Heart right ventricle (tissue), 16 donors: ENCODE data around the gene DGKQ. TPM values are rescaled to one million over a fixed set of nuclear protein-coding genes. Genes with fewer than 3 reads are reported as not detected.

ENCODE experiments used
- ATAC-seq, 8 donors: fragments of 200-7000 bp; cut with Tn5 transposase; one replicate each; pipeline ENCODE4 v1.9.1; 2020; ENCODE audit warnings: mild to moderate bottlenecking in 8 of 8, moderate library complexity in 8 of 8, moderate number of reproducible peaks in 1 of 8
- DNase-seq, 2 donors: peaks; one replicate each; pipeline ENCODE4 v3.0.0-alpha.2; 2020
- H3K27ac ChIP-seq, 10 donors: fragments of 200-600 bp; sonication (generic) in 2 of 10; one replicate each; pipeline versions ENCODE4 v1.5.0 to v1.8.0; 2020 to 2022; ENCODE audit warnings: mild to moderate bottlenecking in 3 of 10
- H3K27me3 ChIP-seq, 7 donors: fragments of 200-600 bp; one replicate each; pipeline ENCODE4 v1.8.0; 2021 to 2022; ENCODE audit warnings: mild to moderate bottlenecking in 2 of 7
- H3K36me3 ChIP-seq, 9 donors: fragments of 200-600 bp; sonication (generic) in 1 of 9; one replicate each; pipeline versions ENCODE4 v1.5.0 to v1.8.0; 2020 to 2022; ENCODE audit warnings: mild to moderate bottlenecking in 2 of 9
- H3K4me1 ChIP-seq, 9 donors: fragments of 200-600 bp; sonication (generic) in 1 of 9; one replicate each; pipeline versions ENCODE4 v1.5.0 to v1.8.0; 2020 to 2022; ENCODE audit warnings: mild to moderate bottlenecking in 4 of 9
- H3K4me3 ChIP-seq, 10 donors: fragments of 200-600 bp; sonication (generic) in 2 of 10; one replicate each; pipeline versions ENCODE4 v1.5.0 to v1.8.0; 2020 to 2022; ENCODE audit warnings: mild to moderate bottlenecking in 7 of 10, moderate library complexity in 2 of 10
- H3K9me3 ChIP-seq, 11 donors: fragments of 200-600 bp in 10 of 11; sonication (generic) in 2 of 11; one replicate each; pipeline versions ENCODE4 v1.5.0 to v1.8.0; 2013 to 2022; ENCODE audit warnings: mild to moderate bottlenecking in 2 of 11, control low read depth in 1 of 11, moderate library complexity in 1 of 11
- WGBS, 2 donors: extraction: QIAGEN DNeasy Blood & Tissue Kit; methylation state at CpG; one replicate each; pipeline ENCODE4 v1.1.7; 2013; ENCODE audit warnings: inconsistent platforms in 1 of 2; 5-methylcytosine and 5-hydroxymethylcytosine counted together
- intact Hi-C, 10 donors: fragments of 100-400 bp; cut with DNase I; formaldehyde crosslinking; loops; one replicate each; pipeline versions ENCODE4 v1.11.1 to v1.14.2; 2022
- polyA plus RNA-seq, 2 donors: library from polyadenylated mRNA; stranded (reverse); fragments of 200-250 nt; gene quantifications; one replicate each; pipeline ENCODE4 v1.2.3, GENCODE V29; 2013
- total RNA-seq, 10 donors: library from RNA; stranded (reverse); fragmentation: NEBNext Ultra II Directional in 3 of 10; extraction: Animal tissue kit (Norgen Biotek cat#: 25700) in 3 of 10; gene quantifications; one replicate each; pipeline versions ENCODE4 v1.2.1 to v1.2.4, GENCODE V29; 2021 to 2023
- TF ChIP-seq, protein P1 (sequence below), 9 donors: fragments of 200-600 bp; sonication (generic) in 2 of 9; IDR thresholded peaks; one replicate each; pipeline versions ENCODE4 v1.5.0 to v1.8.0; 2021 to 2022; ENCODE audit warnings: antibody characterized with exemption in 9 of 9, mild to moderate bottlenecking in 5 of 9, moderate library complexity in 1 of 9
- donor health status: Arrhythmogenic right ventricular cardiomyopathy.
- donor health status: ischemic (EF 13 %, LVEDD 7.1; RV severe dilation, severe dysfunction).
- donor health status: healthy with polysubstance abuse.
- donor health status: DM: no; HTN: yes; CAD: no.
- donor health status: DM: no; HTN: no; CAD: no.
- donor health status: ischemic (EF 25% LVEDD 6.9; RV normal size, moderate dysfunction).
- donor health status: ischemic (EF 25% LVEDD 5.7; RV mildly dilated, moderate dysfunction).
- donor health status: healthy.
- donor health status: DM: yes; HTN: yes; CAD: no.
- donor health status: Ischemic cardiomyopathy.
- donor health status: ischemic (EF 35%, LVEDD 5.7; RV mildly dilated, moderate dysfunction).
- donor health status: nonischemic (EF 11% LVEDD 7.7; RV severe dilation, severe dysfunction).
- donor health status: DM: yes; HTN: yes; CAD: no.
- donor health status: PGD.
- donor health status: ischemic (EF 29% LVEDD 5.4; RV normal size, mild dysfunction).
- donor health status: nonischemic (EF 23%, LVEDD 6.1; RV moderate dilation, normal function).

Gene DGKQ
- total and polyA plus RNA-seq, 12 donors, result 2.8 to 5.2 (median 3.8) TPM

DNA sequence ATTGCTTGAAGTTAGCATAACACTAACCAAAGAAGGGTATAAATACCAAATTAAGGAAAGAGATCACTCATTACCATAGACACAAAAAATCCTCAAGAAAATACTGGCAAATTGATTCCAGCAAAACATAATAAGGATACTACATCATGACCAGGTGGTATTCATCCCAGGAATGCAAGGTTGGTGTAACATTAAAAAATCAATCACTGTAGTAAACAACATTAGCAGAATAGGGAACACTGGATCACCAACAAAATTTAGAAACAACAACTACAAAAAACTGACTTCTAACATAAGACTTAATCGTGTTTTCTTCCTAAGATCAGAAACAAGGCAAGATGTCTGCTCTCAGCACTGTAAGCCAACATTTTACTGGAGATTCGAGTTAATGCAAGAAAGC, 55.4 kb downstream of the DGKQ start:
- no peak for DNase-seq
- Histone ChIP-seq H3K36me3 (peaks cover 0 to 6% (median 0%) of the 10 kb centered on the region in 9 donors), H3K27ac (no peak overlapping the region), H3K27me3 (no peaks in the 10 kb centered on the region), H3K4me1 (peaks cover 0 to 50% (median 6%) of the 10 kb centered on the region in 9 donors), H3K9me3 (peaks cover 0 to 4% (median 0%) of the 10 kb centered on the region in 11 donors), H3K4me3 (no peak overlapping the region)
- ATAC-seq, result no peak
- TF ChIP-seq, protein P1, sequence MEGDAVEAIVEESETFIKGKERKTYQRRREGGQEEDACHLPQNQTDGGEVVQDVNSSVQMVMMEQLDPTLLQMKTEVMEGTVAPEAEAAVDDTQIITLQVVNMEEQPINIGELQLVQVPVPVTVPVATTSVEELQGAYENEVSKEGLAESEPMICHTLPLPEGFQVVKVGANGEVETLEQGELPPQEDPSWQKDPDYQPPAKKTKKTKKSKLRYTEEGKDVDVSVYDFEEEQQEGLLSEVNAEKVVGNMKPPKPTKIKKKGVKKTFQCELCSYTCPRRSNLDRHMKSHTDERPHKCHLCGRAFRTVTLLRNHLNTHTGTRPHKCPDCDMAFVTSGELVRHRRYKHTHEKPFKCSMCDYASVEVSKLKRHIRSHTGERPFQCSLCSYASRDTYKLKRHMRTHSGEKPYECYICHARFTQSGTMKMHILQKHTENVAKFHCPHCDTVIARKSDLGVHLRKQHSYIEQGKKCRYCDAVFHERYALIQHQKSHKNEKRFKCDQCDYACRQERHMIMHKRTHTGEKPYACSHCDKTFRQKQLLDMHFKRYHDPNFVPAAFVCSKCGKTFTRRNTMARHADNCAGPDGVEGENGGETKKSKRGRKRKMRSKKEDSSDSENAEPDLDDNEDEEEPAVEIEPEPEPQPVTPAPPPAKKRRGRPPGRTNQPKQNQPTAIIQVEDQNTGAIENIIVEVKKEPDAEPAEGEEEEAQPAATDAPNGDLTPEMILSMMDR (IDR thresholded peaks at IDR 0.05), result no peak
- intact Hi-C loops, result no loop called here
- WGBS, 2 donors, result 96 to 98% methylated on average over 2 of the region's 2 CpGs

DNA sequence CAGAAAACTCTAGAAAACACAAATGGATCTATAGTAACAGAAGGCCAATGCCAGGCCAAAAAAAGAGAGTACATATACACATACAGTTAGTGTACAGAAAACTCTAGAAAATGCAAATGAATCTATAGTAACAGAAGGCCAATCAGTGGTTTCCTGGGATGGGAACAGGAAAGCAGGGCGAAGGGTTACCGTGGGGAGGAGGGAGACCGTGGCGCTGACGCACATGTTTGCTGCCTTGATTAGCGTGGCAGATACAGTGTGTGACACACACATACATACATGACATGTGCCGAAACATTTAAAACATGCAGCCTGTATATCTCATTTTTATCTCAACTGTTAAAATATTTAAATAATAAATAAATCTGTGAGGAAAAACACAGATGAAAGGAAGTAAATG, 55.9 kb downstream of the DGKQ start:
- intact Hi-C loops, result no loop called here
- TF ChIP-seq, protein P1 (IDR thresholded peaks at IDR 0.05), result no peak
- H3K36me3 ChIP-seq, result peaks cover 0 to 11% (median 0%) of the 10 kb centered on the region in 9 donors
- no peak overlapping the region for H3K27ac ChIP-seq
- ATAC-seq (no peak), DNase-seq (no peak)
- peaks cover 0 to 4% (median 0%) of the 10 kb centered on the region in 11 donors for H3K9me3 ChIP-seq
- no peaks in the 10 kb centered on the region for H3K27me3 ChIP-seq
- no peak overlapping the region for H3K4me3 ChIP-seq
- H3K4me1 ChIP-seq, result peaks cover 0 to 45% (median 6%) of the 10 kb centered on the region in 9 donors
- WGBS, 2 donors, result 98% methylated on average over 7 of the region's 7 CpGs

DNA sequence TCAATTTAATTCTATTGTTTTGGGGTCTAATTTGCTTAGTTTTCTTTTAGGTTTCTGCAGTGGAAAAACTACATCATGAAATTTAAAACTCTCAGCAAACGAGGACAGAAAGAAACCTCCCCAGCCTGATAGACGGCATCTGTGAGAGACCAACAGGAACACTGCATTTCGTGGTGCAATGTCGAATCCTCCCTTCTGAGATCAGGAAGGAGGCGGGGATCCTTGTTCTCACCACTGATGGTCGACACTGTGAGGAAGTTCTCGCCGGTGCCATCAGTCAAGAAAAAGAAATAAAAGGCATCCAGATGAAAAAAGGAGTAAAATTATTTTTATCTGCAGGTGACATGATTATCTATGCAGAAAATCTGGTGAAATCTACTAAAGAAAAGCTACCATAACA, 57.8 kb downstream of the DGKQ start:
- TF ChIP-seq, protein P1 (IDR thresholded peaks at IDR 0.05), result no peak
- WGBS, 2 donors, result 46 to 47% methylated on average over 8 of the region's 8 CpGs
- H3K27me3 ChIP-seq, result no peaks in the 10 kb centered on the region
- no peak overlapping the region for H3K4me3 ChIP-seq
- ATAC-seq, result peak in 1 of 8 donors; percentile 57
- peaks cover 0 to 27% (median 6%) of the 10 kb centered on the region in 9 donors for H3K4me1 ChIP-seq
- H3K9me3 ChIP-seq, result peaks cover 0 to 4% (median 0%) of the 10 kb centered on the region in 11 donors
- H3K27ac ChIP-seq, result peak overlapping the region in 1 of 10 donors; percentile 66
- DNase-seq, result no peak
- H3K36me3 ChIP-seq, result peaks cover 0 to 29% (median 17%) of the 10 kb centered on the region in 9 donors
- intact Hi-C loops, result no loop called here

DNA sequence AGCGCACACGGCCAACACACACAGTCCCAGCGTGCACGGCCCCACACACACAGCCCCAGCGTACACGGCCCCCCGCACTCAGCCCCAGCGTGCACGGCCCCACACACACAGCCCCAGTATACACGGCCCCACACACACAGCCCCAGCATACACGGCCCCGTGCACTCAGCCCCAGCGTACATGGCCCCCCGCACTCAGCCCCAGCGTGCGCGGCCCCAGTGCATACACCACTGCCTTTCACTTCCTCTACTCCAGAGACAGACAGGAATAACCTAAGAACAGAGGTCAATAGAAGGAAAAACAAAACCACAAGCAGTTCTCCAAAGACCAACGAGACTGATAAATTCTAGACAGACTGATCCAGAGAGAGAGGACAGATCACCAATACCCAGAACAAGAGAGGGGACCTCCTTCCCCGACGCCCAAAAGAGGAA, 58.3 kb downstream of the DGKQ start:
- H3K4me1 ChIP-seq, result peaks cover 0 to 22% (median 6%) of the 10 kb centered on the region in 9 donors
- H3K27me3 ChIP-seq, result no peaks in the 10 kb centered on the region
- TF ChIP-seq, protein P1 (IDR thresholded peaks at IDR 0.05), result no peak
- H3K9me3 ChIP-seq, result peaks cover 0 to 4% (median 0%) of the 10 kb centered on the region in 11 donors
- 78 to 84% methylated on average over 20 of the region's 20 CpGs for WGBS, 2 donors
- no peak overlapping the region for H3K4me3 ChIP-seq
- peak overlapping the region in 1 of 10 donors; percentile 66 for H3K27ac ChIP-seq
- H3K36me3 ChIP-seq, result peaks cover 0 to 34% (median 18%) of the 10 kb centered on the region in 9 donors
- ATAC-seq, result peak in 2 of 8 donors; percentile 40 to 42
- no peak for DNase-seq
- intact Hi-C loops, result no loop called here
